Breast epithelium (tissue), 4 donors: ENCODE measurements around the gene IST1. TPM values are rescaled to one million over a fixed set of nuclear protein-coding genes. Genes with fewer than 3 reads are reported as not detected.

ENCODE experiments used
- DNase-seq, 2 donors: peaks; one replicate each; pipeline ENCODE4 v3.0.0-alpha.2; 2019; ENCODE audit warnings: low spot score in 2 of 2
- H3K27ac ChIP-seq, 2 donors: fragments of 200-600 bp; sonication (generic) in 1 of 2; one replicate each; pipeline ENCODE4 v1.5.1; 2016 to 2019; ENCODE audit warnings: mild to moderate bottlenecking in 1 of 2
- H3K27me3 ChIP-seq, 2 donors: fragments of 200-600 bp; sonication (generic) in 1 of 2; one replicate each; pipeline versions ENCODE4 v1.5.1 to v1.6.0; 2017 to 2019; ENCODE audit warnings: control low read depth in 1 of 2, mild to moderate bottlenecking in 1 of 2
- H3K36me3 ChIP-seq: fragments of 200-600 bp; one replicate; pipeline ENCODE4 v1.5.1; 2019
- H3K4me1 ChIP-seq, 2 donors: fragments of 200-600 bp; sonication (generic); one replicate each; pipeline ENCODE4 v1.5.1; 2016 to 2019; ENCODE audit warnings: control low read depth in 1 of 2
- H3K4me3 ChIP-seq, 3 donors: fragments of 200-600 bp; sonication (generic); 1 replicate in 2 of 3; 2 replicates in 1 of 3; pipeline ENCODE4 v1.5.1; 2016 to 2019; ENCODE audit warnings: mild to moderate bottlenecking in 3 of 3, moderate library complexity in 2 of 3
- H3K9me3 ChIP-seq, 2 donors: fragments of 200-600 bp; sonication (generic) in 1 of 2; one replicate each; pipeline ENCODE4 v1.5.1; 2016 to 2019; ENCODE audit warnings: control low read depth in 1 of 2
- CTCF ChIP-seq, 3 donors: fragments of 450-650 bp; IDR thresholded peaks; one replicate each; pipeline ENCODE4 v1.5.1; 2016 to 2017; ENCODE audit warnings: antibody characterized with exemption in 3 of 3, mild to moderate bottlenecking in 3 of 3, moderate library complexity in 3 of 3
- POLR2A ChIP-seq: fragments of 450-650 bp; IDR thresholded peaks from one replicate; pipeline ENCODE4 v1.6.1; 2016; ENCODE audit warnings: antibody characterized with exemption, mild to moderate bottlenecking, moderate library complexity
- POLR2AphosphoS5 ChIP-seq, 3 donors: sonication (generic); formaldehyde crosslinking; IDR thresholded peaks; one replicate each; pipeline ENCODE4 v1.6.1; 2017; ENCODE audit warnings: antibody characterized with exemption in 3 of 3
- intact Hi-C: fragments of 100-400 bp; cut with DNase I; formaldehyde crosslinking; loops from one replicate; pipeline ENCODE4 v1.15.1; 2023; ENCODE audit warnings: low total_unique reads
- total RNA-seq, 3 donors: library from RNA; depleted of rRNA; stranded (reverse); fragments of >200 nt; gene quantifications; one replicate each; pipeline ENCODE4 v1.1.0, GENCODE V29; 2016

Gene IST1
- total RNA-seq, 3 donors from 2014 or later: 217 to 303 (median 253) TPM

GRCh38 chr16:71945616-71946015, 50.3 kb downstream of the IST1 start:
- TF ChIP-seq CTCF (IDR thresholded peaks at IDR 0.05) (no peak), POLR2A (no peak), POLR2AphosphoS5 (IDR thresholded peaks at IDR 0.05) (no peak)
- H3K9me3 ChIP-seq: no peaks in the 10 kb centered on the region

GRCh38 chr16:71952825-71953224, 57.5 kb downstream of the IST1 start:
- no peaks in the 10 kb centered on the region for H3K4me1 ChIP-seq
- H3K4me3 ChIP-seq: no peak overlapping the region
- TF ChIP-seq CTCF (IDR thresholded peaks at IDR 0.05) (no peak), POLR2AphosphoS5 (IDR thresholded peaks at IDR 0.05) (no peak), POLR2A (no peak)
- no peak overlapping the region for H3K27ac ChIP-seq
- H3K9me3 ChIP-seq: no peaks in the 10 kb centered on the region
- no peaks in the 10 kb centered on the region for H3K36me3 ChIP-seq
- H3K27me3 ChIP-seq: no peaks in the 10 kb centered on the region
- DNase-seq: no peak
- intact Hi-C loops: no loop called here

More at GRCh38 chr16:71945616-71946015, 50.3 kb downstream of the IST1 start:
- no peak for DNase-seq
- Histone ChIP-seq H3K27me3 (no peaks in the 10 kb centered on the region), H3K27ac (no peak overlapping the region), H3K4me1 (no peaks in the 10 kb centered on the region), H3K36me3 (no peaks in the 10 kb centered on the region), H3K4me3 (no peak overlapping the region)
- intact Hi-C loops: no loop called here

- DNase-seq: no peak
- no peak overlapping the region for H3K4me3 ChIP-seq
- intact Hi-C loops: no loop called here
- no peaks in the 10 kb centered on the region for H3K4me1 ChIP-seq
- no peaks in the 10 kb centered on the region for H3K9me3 ChIP-seq
- H3K27me3 ChIP-seq: no peaks in the 10 kb centered on the region
- H3K27ac ChIP-seq: no peak overlapping the region
- TF ChIP-seq POLR2A (no peak), CTCF (IDR thresholded peaks at IDR 0.05) (no peak), POLR2AphosphoS5 (IDR thresholded peaks at IDR 0.05) (no peak)
- no peaks in the 10 kb centered on the region for H3K36me3 ChIP-seq
Observed at GRCh38 chr16:71954180-71954579, 58.8 kb downstream of the IST1 start.

GRCh38 chr16:71954699-71955195, 59.4 kb downstream of the IST1 start:
- DNase-seq: no peak
- intact Hi-C loops: no loop called here

GRCh38 chr16:71956486-71956885, 61.2 kb downstream of the IST1 start:
- Histone ChIP-seq H3K4me3 (no peak overlapping the region), H3K9me3 (no peaks in the 10 kb centered on the region), H3K36me3 (no peaks in the 10 kb centered on the region), H3K4me1 (no peaks in the 10 kb centered on the region), H3K27ac (no peak overlapping the region), H3K27me3 (no peaks in the 10 kb centered on the region)
- TF ChIP-seq CTCF (IDR thresholded peaks at IDR 0.05) (no peak), POLR2AphosphoS5 (IDR thresholded peaks at IDR 0.05) (no peak), POLR2A (no peak)
- intact Hi-C loops: no loop called here
- no peak for DNase-seq

More at GRCh38 chr16:71954699-71955195, 59.4 kb downstream of the IST1 start:
- no peak overlapping the region for H3K27ac ChIP-seq
- H3K4me1 ChIP-seq: no peaks in the 10 kb centered on the region
- no peak for TF ChIP-seq CTCF (IDR thresholded peaks at IDR 0.05)
- no peak for TF ChIP-seq POLR2AphosphoS5 (IDR thresholded peaks at IDR 0.05)
- no peak for TF ChIP-seq POLR2A
- H3K27me3 ChIP-seq: no peaks in the 10 kb centered on the region
- no peaks in the 10 kb centered on the region for H3K36me3 ChIP-seq
- no peaks in the 10 kb centered on the region for H3K9me3 ChIP-seq
- no peak overlapping the region for H3K4me3 ChIP-seq
